A549 (cell line): ENCODE data around the gene STK4.

Source experiments
- BHLHE40 ChIP-seq: IDR thresholded peaks from 2 replicates; pipeline ENCODE4 v1.6.1; 2012; ENCODE audit warnings: low read depth, low read length, inconsistent platforms
- EP300 ChIP-seq, 2 experiments: fragments of >200 bp; sonication (Bioruptor Twin); formaldehyde crosslinking; IDR thresholded peaks; 2 replicates in 1 of 2; 3 replicates in 1 of 2; pipeline ENCODE4 v1.6.1; 2016 to 2017
- HOXA7 ChIP-seq: fragments of 250-450 bp; sonication (Bioruptor Pico); IDR thresholded peaks from 2 replicates; pipeline ENCODE4 v1.5.0; 2020; ENCODE audit warnings: mild to moderate bottlenecking, moderate library complexity
- KDM1A ChIP-seq: fragments of 200-600 bp; sonication (generic); IDR thresholded peaks from 2 replicates; pipeline ENCODE4 v1.6.1; 2016; ENCODE audit warnings: low read depth, mild to moderate bottlenecking
- RAD21 ChIP-seq, 2 experiments: fragments of >200 bp in 1 of 2; sonication (Bioruptor Twin) in 1 of 2; formaldehyde crosslinking in 1 of 2; IDR thresholded peaks in 1 of 2; conservative IDR thresholded peaks in 1 of 2; 2 replicates in 1 of 2; 3 replicates in 1 of 2; pipeline ENCODE4 v1.6.1; 2012 to 2018; ENCODE audit warnings: inconsistent platforms in 1 of 2
- TF ChIP-seq, protein P1 (sequence below): fragments of 200-600 bp; sonication (generic); IDR thresholded peaks from 2 replicates; pipeline ENCODE4 v1.6.1; 2016; ENCODE audit warnings: antibody characterized with exemption, mild to moderate bottlenecking, moderate library complexity
- TF ChIP-seq, protein P2 (sequence below): IDR thresholded peaks from 2 replicates; pipeline ENCODE4 v1.6.1; 2012
- TF ChIP-seq, protein P3 (sequence below): fragments of >200 bp; sonication (Bioruptor Twin); formaldehyde crosslinking; IDR thresholded peaks from 3 replicates; pipeline ENCODE4 v1.5.1; 2016

DNA sequence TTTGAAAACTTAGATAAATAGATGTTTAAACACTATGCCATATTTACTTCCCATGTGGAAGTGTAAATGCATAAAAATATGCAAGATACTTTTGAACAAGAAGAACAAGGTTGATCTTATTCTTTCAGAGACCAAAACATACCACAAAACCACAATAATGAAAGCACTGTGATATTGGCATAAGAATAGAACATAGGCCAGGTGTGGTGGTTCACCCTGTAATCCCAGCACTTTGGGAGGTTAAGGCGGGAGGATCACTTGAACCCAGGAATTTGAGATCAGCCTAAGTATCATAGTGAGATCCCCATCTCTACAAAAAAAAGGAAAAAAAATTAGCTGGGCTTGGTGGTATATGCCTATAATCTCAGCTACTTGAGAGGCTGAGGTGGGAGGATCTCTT lies 68.1 kb downstream of the STK4 start:
- TF ChIP-seq KDM1A (no peak), EP300 (IDR thresholded peaks at IDR 0.05) (no peak), HOXA7 (CRISPR knock-in tag) (no peak), RAD21 (conservative IDR thresholded peaks at IDR 0.05 in 1 of 2, IDR thresholded peaks at IDR 0.05 in 1 of 2) (no peak), BHLHE40 (no peak)
- TF ChIP-seq, protein P1, sequence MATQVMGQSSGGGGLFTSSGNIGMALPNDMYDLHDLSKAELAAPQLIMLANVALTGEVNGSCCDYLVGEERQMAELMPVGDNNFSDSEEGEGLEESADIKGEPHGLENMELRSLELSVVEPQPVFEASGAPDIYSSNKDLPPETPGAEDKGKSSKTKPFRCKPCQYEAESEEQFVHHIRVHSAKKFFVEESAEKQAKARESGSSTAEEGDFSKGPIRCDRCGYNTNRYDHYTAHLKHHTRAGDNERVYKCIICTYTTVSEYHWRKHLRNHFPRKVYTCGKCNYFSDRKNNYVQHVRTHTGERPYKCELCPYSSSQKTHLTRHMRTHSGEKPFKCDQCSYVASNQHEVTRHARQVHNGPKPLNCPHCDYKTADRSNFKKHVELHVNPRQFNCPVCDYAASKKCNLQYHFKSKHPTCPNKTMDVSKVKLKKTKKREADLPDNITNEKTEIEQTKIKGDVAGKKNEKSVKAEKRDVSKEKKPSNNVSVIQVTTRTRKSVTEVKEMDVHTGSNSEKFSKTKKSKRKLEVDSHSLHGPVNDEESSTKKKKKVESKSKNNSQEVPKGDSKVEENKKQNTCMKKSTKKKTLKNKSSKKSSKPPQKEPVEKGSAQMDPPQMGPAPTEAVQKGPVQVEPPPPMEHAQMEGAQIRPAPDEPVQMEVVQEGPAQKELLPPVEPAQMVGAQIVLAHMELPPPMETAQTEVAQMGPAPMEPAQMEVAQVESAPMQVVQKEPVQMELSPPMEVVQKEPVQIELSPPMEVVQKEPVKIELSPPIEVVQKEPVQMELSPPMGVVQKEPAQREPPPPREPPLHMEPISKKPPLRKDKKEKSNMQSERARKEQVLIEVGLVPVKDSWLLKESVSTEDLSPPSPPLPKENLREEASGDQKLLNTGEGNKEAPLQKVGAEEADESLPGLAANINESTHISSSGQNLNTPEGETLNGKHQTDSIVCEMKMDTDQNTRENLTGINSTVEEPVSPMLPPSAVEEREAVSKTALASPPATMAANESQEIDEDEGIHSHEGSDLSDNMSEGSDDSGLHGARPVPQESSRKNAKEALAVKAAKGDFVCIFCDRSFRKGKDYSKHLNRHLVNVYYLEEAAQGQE = no peak
- TF ChIP-seq, protein P2, sequence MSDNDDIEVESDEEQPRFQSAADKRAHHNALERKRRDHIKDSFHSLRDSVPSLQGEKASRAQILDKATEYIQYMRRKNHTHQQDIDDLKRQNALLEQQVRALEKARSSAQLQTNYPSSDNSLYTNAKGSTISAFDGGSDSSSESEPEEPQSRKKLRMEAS = no peak
- TF ChIP-seq, protein P3, sequence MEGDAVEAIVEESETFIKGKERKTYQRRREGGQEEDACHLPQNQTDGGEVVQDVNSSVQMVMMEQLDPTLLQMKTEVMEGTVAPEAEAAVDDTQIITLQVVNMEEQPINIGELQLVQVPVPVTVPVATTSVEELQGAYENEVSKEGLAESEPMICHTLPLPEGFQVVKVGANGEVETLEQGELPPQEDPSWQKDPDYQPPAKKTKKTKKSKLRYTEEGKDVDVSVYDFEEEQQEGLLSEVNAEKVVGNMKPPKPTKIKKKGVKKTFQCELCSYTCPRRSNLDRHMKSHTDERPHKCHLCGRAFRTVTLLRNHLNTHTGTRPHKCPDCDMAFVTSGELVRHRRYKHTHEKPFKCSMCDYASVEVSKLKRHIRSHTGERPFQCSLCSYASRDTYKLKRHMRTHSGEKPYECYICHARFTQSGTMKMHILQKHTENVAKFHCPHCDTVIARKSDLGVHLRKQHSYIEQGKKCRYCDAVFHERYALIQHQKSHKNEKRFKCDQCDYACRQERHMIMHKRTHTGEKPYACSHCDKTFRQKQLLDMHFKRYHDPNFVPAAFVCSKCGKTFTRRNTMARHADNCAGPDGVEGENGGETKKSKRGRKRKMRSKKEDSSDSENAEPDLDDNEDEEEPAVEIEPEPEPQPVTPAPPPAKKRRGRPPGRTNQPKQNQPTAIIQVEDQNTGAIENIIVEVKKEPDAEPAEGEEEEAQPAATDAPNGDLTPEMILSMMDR = no peak
